HG03354 (cell line): Measurements from ENCODE around the gene GIGYF2.

Source experiments
- ATAC-seq: cut with Tn5 transposase; IDR thresholded peaks from one replicate; pipeline ENCODE4 v1.9.1; 2021; ENCODE audit warnings: mild to moderate bottlenecking; ENCODE audit not compliant: unreplicated experiment, poor library complexity, severe bottlenecking

Gene GIGYF2

GRCh38 chr2:232857158-232857563, 160.0 kb downstream of the GIGYF2 start:
- ATAC-seq, result no peak

- no peak for ATAC-seq
These were observed 162.3 kb downstream of the GIGYF2 start for GRCh38 chr2:232859385-232859916.

GRCh38 chr2:232860593-232861241, 163.6 kb downstream of the GIGYF2 start:
- no peak for ATAC-seq

- no peak for ATAC-seq
These were observed 164.2 kb downstream of the GIGYF2 start for GRCh38 chr2:232861353-232861752.

- ATAC-seq, result no peak
These were observed 166.9 kb downstream of the GIGYF2 start for GRCh38 chr2:232863996-232864395.

GRCh38 chr2:232865165-232865564, 168.0 kb downstream of the GIGYF2 start:
- ATAC-seq, result no peak

- no peak for ATAC-seq
These were observed 169.0 kb downstream of the GIGYF2 start for GRCh38 chr2:232866104-232866503.

- no peak for ATAC-seq
These were observed 172.2 kb downstream of the GIGYF2 start for GRCh38 chr2:232869138-232870017.

GRCh38 chr2:232870018-232870765, 173.1 kb downstream of the GIGYF2 start, which contains the start of gene SNORC:
Gene SNORC (plus strand): TSS chr2:232870264. CDS start chr2:232870342, 78 bp downstream.
- no peak for ATAC-seq

- no peak for ATAC-seq
These were observed 173.7 kb downstream of the GIGYF2 start for GRCh38 chr2:232870766-232871371.

- ATAC-seq, result no peak
These were observed 174.3 kb downstream of the GIGYF2 start for GRCh38 chr2:232871418-232871834.

GRCh38 chr2:232871835-232872736, 175.0 kb downstream of the GIGYF2 start:
- ATAC-seq, result no peak

GRCh38 chr2:232872826-232873225, 175.7 kb downstream of the GIGYF2 start:
- ATAC-seq, result no peak

- no peak for ATAC-seq
These were observed 176.3 kb downstream of the GIGYF2 start for GRCh38 chr2:232873292-232873908.

- no peak for ATAC-seq
These were observed 176.9 kb downstream of the GIGYF2 start for GRCh38 chr2:232873909-232874641.

- no peak for ATAC-seq
These were observed 177.6 kb downstream of the GIGYF2 start for GRCh38 chr2:232874677-232875223.
